ENCODE data around the gene RGS6.

GRCh38 chr14:71964716-71965115 lies 32.5 kb downstream of the RGS6 start:
- TF ChIP-seq CTCF (IDR thresholded peaks at IDR 0.05; ENCODE audit: low read depth, low read length, missing input control) (no peak), TAF1 (conservative IDR thresholded peaks at IDR 0.05) (no peak), GABPA (IDR thresholded peaks at IDR 0.05 in 1 of 2, conservative IDR thresholded peaks at IDR 0.05 in 1 of 2) (no peak), RAD21 (IDR thresholded peaks at IDR 0.05) (no peak), ZBTB33 (IDR thresholded peaks at IDR 0.05) (no peak), RXRA (IDR thresholded peaks at IDR 0.05) (no peak), HNF4G (IDR thresholded peaks at IDR 0.05) (no peak), SP1 (IDR thresholded peaks at IDR 0.05) (no peak), YY1 (IDR thresholded peaks at IDR 0.05) (no peak), FOXA1 (IDR thresholded peaks at IDR 0.05) (no peak), ATF3 (IDR thresholded peaks at IDR 0.05) (no peak)
